Nephron (organoid): Measurements from ENCODE around the gene NPAS1.

Source experiments
- H3K27ac Mint-ChIP-seq, 3 experiments: 2 replicates each; pipeline ENCODE4 v1.8.0; 2020; ENCODE audit warnings: mixed read lengths in 3 of 3, mild to moderate bottlenecking in 2 of 3, moderate library complexity in 1 of 3
- H3K27me3 Mint-ChIP-seq: 2 replicates; pipeline ENCODE4 v1.8.0; 2021; ENCODE audit warnings: low read depth, mild to moderate bottlenecking, moderate library complexity, mixed read lengths
- H3K36me3 Mint-ChIP-seq: 2 replicates; pipeline ENCODE4 v1.8.0; 2020; ENCODE audit warnings: low read depth, mixed read lengths
- H3K4me1 Mint-ChIP-seq: 2 replicates; pipeline ENCODE4 v1.8.0; 2020; ENCODE audit warnings: mixed read lengths
- H3K4me3 Mint-ChIP-seq, 3 experiments: 2 replicates each; pipeline ENCODE4 v1.8.0; 2020; ENCODE audit warnings: mild to moderate bottlenecking in 3 of 3, mixed read lengths in 3 of 3, moderate library complexity in 2 of 3
- H3K9me3 Mint-ChIP-seq: 2 replicates; pipeline ENCODE4 v1.8.0; 2020; ENCODE audit warnings: mixed read lengths
- TF ChIP-seq, protein P1 (sequence below), 3 experiments: fragments of 200-600 bp; sonication (generic); IDR thresholded peaks; one replicate each; pipeline ENCODE4 v1.5.0; 2021; ENCODE audit warnings: antibody characterized with exemption in 3 of 3; ENCODE audit not compliant: unreplicated experiment in 3 of 3

Gene NPAS1

DNA sequence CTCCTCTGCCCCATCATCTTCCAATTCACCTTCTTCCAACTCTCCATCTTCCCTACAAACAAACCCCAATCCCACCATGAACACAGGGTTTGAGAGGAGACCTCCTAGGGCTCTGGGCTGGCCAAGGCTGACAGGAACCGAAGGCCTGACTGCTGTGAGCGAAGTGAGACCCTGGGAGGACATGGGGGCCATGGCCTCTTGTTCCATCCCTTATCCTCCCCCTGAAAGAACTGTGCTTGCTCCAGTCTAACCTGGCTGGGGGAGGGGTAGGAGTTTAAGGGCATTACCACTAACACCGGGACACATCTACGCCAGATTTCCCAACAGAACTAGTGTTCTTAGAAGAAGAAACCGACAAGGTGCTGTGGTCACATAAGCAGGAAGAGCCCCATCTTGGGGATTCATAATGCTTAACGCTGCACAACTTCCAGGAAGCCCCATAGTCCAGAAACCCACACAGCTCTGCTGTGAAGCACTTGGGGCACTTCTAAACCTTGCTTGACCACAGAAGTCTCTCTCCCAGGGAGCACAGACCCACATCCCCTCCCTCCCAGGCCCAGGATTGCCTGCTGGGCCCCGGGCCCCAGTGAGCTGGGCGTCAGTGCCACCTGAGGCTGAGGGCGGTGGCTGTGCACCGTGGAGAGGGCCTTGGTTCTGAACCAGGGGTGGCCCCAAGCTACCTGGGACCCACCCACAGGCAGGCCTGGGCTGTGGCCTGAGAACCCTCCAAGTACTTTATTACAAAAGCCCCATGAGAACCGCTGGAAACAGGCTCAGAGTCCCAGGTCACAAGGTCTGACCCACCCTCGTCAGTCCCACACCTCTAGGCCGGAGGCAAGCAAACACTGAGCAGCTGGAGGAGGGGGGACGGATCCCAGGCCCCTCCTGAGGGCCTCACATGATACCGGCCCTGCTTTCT, 75.2 kb downstream of the NPAS1 start:
- H3K4me3 Mint-ChIP-seq, result peak overlapping the region in 1 of 3 experiments; percentile 6

More for the DNA sequence above, 75.2 kb downstream of the NPAS1 start:
- Mint-ChIP-seq H3K36me3 (peaks cover 38% of the 10 kb centered on the region), H3K27ac (peak overlapping the region; percentile 36 to 77 (median 54)), H3K9me3 (no peaks in the 10 kb centered on the region), H3K27me3 (no peaks in the 10 kb centered on the region), H3K4me1 (peaks cover 48% of the 10 kb centered on the region)
- TF ChIP-seq, protein P1, sequence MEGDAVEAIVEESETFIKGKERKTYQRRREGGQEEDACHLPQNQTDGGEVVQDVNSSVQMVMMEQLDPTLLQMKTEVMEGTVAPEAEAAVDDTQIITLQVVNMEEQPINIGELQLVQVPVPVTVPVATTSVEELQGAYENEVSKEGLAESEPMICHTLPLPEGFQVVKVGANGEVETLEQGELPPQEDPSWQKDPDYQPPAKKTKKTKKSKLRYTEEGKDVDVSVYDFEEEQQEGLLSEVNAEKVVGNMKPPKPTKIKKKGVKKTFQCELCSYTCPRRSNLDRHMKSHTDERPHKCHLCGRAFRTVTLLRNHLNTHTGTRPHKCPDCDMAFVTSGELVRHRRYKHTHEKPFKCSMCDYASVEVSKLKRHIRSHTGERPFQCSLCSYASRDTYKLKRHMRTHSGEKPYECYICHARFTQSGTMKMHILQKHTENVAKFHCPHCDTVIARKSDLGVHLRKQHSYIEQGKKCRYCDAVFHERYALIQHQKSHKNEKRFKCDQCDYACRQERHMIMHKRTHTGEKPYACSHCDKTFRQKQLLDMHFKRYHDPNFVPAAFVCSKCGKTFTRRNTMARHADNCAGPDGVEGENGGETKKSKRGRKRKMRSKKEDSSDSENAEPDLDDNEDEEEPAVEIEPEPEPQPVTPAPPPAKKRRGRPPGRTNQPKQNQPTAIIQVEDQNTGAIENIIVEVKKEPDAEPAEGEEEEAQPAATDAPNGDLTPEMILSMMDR (IDR thresholded peaks at IDR 0.05; ENCODE audit: unreplicated experiment in 3 of 3), result no peak
